Measurements from ENCODE around the gene PGM3.
"Not testable (repeated sequence)": the region's sequence is repeated elsewhere in the genome, so short reads cannot be mapped to it uniquely, and the experiment has no call there.

Gene PGM3

DNA sequence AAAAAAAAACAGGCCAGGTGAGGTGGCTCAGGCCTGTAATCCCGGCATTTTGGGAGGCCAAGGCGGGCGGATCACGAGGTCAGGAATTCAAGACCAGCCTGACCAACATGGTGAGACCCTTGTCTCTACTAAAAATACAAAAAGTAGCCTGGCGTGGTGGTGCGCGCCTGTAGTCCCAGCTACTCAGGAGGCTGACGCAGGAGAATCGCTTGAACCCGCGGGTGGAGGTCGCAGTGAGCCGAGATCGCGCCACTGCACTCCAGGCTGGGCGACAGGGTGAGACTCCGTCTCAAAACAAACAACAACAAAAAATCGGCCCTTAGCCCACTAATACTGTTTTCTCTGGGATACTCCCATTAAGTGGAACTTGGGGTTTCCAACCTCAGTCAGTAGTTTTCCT, 1.1 kb downstream of the PGM3 start:
- intact Hi-C loops (cut with DNase I): loop anchor here (5.0 kb wide), 1 partner anchor 125 kb away; the partner anchor contains the start of genes DOP1A and UBE3D

DNA sequence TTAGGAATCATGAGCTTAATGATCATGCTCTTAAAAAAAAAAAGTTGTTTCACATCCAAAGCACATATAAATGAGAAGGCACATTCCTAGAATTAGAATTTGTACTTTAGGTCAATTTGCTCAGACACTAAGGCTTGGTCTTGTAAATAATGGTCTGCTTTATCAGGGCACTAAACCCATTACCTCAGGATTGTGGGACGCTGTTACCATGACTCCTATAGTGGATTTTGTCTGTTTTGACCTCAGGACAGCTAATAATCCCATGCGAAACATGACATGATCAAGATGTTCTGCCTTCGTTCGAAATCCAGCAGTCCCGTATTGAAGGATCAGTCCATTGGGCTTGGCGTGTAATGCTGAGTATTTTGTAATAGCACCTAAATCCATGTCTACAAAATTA, 2.4 kb downstream of the PGM3 start:
- DNase-seq: no peak
- intact Hi-C loops (cut with DNase I): loop anchor here (5.0 kb wide), 1 partner anchor 123 kb away; the partner anchor contains the start of genes DOP1A and UBE3D

More for the DNA sequence above, 1.1 kb downstream of the PGM3 start:
- not testable (repeated sequence) for DNase-seq

DNA sequence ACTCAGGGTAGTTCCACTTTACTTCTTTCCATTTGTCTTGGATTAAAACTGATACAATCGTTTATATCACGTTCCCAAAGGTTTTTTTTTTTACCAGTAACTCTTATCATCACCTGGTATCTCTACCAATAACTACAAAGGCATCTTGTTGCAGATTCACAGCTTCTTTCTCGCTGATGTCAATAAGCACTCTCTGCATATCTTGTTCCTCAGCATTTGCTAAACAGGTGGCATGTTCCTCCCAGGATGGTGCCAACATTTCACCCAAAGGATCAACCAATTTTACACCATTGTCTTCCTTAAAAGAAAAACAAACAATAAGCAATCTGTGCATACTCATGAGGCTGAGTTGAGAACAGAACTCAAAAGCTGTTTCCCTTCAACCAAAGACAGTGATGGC, 4.6 kb downstream of the PGM3 start:
- intact Hi-C loops (cut with DNase I): no loop called here
- DNase-seq: no peak

DNA sequence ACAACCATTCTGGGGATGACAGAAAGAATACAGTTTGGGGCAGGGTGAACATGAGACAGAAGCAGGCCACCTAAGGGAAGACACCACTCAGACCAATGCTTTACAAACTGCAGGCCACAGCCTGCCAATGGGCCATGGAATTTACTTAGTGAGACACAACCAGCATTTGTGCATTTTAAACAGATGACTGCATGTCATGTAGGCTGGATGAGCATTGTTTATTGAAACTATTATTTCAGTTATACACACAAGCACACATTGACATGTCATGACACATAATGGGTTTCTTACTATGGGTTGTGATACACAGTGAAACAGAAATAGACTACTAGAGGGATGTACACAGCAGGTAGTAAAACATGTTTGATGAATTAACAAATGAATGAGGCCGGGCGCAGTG, 8.0 kb downstream of the PGM3 start:
- DNase-seq: no peak
- intact Hi-C loops (cut with DNase I): no loop called here

DNA sequence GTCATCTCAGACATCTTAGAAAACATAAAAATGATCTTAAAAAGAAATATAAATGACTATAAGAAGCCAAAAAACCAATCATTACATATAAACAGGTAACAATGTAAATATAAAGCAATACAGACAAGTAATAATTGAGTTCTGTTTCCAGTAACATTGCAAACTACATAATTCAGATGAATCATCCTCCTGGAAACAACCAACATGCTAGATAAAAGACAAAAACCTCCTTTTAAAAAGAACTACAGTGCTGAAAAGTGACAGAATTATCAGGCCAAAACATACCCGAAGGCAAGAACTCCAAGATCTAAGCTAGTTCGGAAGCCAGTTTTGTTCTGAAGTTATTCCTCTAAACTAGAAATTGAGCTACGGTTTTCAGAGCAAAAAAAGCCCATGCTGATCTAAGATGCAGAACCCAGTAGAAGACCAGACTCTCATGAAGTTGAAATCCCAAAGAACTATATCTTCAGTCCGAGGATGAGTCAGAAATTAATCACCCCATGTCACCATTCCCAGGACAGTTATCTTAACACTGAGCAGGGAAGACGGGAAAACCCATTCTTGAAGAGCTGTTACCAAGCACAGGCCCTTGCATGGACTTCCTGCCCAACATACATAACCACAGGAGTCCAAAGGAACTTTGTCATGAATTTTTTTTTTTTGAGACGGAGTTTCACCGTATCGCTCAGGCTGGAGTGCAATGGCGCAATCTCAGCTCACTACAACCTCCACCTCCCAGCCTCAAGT, 9.8 kb downstream of the PGM3 start:
- DNase-seq: no peak
- intact Hi-C loops (cut with DNase I): no loop called here

DNA sequence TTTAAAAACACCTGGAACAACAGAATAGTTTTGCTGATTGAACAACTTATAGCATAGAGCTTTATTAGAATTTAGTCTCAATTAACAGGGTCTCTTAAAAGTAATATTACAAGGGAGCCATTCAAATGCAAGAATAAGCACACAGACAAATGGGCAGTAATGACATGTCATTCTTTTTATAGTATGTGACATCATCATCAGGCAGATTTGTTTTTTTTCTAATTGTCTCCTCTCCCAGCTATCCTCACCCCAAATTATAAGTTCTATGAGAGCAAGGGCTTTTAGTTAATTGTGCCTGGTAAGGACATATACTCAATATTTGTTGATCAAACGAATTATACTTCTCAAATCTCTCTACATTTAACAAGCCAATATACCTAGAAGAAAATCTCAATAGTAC, 11.0 kb downstream of the PGM3 start:
- intact Hi-C loops (cut with DNase I): no loop called here
- no peak for DNase-seq

DNA sequence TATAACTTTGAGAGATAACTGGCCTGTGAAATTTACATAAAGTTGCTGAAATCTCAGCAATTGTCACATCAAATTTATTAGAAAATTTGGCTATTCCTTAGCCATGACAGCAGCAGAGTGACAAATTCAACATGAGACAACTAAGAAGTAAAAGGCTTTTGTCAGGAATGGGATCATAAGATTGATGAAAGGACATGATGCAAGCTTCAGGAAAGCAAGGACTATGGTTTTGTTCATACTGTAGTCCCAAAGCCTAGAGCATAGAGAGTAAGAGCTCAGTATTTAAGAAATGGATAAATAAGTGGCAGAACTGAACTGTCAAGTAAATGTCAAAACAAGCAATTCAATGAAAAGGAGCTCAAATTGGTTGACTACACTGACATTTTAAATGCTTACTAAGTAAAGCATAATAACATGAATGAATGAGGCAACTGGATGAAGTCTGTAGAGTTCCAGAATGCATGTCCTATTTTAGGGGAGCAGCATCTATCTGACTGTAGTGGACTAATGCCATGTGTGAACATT, 12.6 kb downstream of the PGM3 start:
- intact Hi-C loops (cut with DNase I): no loop called here
- DNase-seq: no peak

DNA sequence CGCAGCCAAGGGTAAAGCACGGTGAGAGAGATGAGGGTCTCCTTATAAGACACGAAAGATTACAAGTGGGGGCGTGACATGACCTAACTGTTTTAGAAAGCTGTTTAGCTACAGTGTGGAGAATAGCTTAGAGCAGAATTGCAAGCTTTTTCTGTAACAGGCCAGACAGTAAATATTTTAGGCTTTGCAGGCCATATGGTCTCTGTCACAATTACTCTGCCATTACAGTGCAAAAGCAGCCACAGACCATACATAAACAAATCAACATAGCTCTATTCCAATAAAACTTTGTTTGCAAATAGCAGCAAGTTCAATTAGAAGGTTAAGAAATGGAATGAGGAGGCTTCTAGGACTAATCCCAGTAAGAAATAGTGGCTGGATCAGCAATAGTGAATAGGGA, 16.8 kb downstream of the PGM3 start:
- intact Hi-C loops (cut with DNase I): no loop called here
- no peak for DNase-seq

DNA sequence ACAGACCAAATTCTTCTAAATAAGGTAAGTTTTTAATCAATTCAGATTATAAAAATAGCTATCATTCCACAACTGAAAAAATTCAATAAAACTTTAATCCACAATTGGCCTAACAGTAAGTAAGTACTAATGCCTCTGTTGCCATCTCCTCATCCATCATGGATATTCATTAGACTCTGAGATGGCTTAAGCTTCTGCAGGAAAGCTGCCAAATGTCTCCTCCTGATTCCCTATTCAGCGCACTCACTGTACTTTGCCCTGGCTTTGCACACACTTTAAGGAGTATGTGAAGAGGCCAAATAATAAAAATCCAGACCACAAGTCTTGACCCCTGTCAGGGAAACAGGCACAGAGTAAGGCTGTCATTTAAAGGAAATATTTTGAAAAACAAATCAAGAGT, 23.6 kb downstream of the PGM3 start:
- intact Hi-C loops (cut with DNase I): no loop called here
- DNase-seq: peak in 1 of 42 donors; percentile 45

DNA sequence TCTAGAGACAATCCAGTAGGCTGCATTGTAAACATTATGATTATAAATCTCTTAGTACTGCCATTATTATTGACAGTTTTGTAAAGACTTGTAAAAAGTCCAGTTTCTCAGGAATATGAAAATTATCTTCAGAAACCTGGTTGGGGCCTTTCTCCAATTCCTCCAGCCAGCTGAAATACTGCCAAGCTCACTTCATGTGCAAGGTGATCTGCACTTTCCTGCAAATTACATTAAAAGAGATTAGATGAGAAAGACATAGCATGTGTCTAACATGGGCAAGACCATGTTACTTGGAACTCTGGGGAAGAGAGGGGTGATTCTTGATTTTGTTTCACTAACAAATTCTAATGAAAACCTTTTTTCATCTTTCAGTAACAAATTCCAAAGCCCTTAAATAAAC, 24.0 kb downstream of the PGM3 start:
- intact Hi-C loops (cut with DNase I): no loop called here

DNA sequence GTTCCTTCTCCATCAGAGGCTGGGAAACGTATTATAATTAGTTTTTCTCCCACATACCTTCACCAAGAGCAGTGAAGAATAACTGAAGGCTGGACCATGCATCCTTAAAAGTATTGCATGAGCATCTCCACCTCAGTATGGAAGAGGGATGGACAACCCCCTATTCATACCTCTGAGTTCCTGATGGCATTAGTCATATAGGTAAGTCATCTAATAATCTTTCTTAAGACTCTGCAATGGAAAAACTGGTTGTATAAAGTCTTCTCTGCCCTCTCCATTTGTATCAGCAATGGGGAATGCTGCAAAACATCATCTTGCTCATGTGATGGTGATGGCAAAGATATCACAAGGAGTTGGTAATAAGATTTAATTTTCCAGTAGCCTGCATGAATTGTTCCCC, 24.5 kb downstream of the PGM3 start:
- DNase-seq: no peak
- intact Hi-C loops (cut with DNase I): no loop called here

More for the DNA sequence above, 24.0 kb downstream of the PGM3 start:
- DNase-seq: no peak

DNA sequence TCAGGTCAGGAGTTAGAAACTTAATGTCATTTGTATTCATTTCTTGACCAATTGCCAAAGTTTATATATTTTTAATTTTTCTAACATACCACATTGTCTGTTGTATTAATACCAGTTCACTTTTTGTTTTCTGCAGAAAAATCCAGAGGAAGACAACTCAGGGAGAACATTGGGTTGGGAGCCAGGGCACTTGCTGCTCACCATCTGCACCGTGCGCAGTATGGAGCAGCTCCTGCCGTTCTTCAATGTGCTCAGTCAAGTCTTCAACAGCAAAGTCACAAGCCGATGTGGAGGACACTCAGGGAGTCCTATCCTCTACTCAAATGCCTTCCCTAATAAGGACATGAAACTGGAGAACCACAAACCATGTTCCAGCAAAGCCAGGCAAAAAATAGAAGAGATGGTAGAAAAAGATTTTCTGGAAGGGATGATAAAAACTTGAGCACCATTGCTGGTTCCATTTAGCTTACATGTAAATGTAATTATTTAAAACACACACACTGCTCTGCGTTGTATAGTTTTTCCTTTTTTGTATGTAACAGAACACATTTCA, 25.3 kb downstream of the PGM3 start:
- intact Hi-C loops (cut with DNase I): no loop called here
- DNase-seq: no peak

DNA sequence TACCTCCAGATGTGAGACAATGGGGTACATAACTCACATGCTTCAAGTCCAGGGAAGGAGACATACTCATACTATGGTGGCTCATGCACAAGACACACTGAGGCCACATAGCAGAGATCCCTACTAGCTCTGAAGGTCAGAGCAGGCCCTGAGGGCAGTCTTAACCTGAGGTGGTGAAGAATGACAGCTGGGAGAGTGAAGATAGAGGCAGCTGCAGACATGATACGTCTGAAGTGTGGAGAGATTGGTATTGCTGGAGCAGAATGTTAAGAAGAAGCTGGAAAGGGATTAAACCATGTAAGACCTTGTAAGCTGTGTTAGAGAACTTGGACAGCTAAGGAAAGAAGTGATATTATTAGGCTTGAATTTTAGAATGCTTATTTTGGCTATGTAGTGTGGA, 32.9 kb downstream of the PGM3 start:
- intact Hi-C loops (cut with DNase I): no loop called here
- DNase-seq: no peak

DNA sequence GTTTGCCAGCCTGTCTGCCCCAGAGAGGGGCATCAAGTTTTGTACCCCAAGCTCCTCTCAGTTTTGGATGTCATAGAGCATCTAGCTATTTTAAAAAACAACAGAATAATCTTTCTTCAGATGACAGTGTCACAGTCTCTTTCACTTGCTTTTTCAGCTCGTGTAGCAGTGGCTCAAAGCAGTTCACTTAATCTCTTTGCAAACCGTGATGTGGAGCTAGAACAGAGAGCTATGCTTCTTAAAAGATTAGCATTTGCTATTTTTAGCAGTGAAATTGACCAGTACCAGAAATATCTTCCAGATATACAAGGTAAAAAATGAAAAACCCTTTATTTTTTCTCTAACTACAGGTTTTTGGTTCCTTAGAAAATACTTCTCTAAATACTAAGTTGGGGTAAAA, 37.3 kb downstream of the PGM3 start:
- no peak for DNase-seq
- intact Hi-C loops (cut with DNase I): no loop called here

DNA sequence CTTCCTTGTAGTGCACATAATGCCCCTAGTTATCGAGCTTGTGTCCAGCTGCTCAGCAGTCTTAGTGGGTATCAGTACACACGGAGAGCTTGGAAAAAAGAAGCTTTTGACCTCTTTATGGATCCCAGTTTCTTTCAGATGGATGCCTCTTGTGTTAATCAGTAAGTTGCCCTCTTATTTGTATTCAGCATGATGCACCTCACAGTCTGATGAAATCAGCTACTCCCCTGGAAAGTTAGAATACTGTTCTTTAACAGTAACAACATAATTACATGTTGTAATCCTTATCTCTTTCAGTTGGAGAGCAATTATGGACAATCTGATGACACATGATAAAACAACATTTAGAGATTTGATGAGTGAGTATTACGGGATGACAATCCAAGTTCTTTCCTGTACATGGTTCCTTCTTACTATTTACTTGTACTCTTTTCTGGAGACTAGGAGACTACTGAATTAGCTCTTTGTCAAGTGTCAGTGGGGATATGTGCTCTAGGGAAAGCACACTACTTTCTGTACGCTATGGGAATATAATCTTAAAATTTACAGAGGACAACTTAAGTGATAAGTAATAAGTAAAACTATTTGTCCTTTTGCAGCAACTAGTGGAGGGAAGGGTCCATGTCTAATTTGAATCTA, 39.1 kb downstream of the PGM3 start:
- no peak for DNase-seq
- intact Hi-C loops (cut with DNase I): no loop called here

DNA sequence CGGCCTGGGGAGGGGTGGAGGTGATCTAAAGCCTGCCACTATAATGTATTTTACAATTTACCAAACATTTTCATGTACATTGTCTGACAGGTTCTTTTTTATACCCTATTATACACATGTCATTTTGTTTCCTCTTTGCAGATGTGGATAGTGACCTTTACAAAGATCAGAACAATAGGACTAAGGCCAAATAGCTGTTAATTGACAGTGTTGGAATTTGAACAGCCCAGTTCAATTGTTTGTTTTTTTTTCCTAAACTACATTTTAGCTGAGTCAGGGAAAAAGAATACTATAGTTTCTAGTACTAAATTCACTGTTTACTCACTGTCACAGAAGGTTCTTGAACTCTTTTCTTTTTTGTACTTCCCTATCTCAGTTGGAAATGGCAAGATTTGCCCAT, 40.2 kb downstream of the PGM3 start:
- DNase-seq: no peak
- intact Hi-C loops (cut with DNase I): no loop called here

DNA sequence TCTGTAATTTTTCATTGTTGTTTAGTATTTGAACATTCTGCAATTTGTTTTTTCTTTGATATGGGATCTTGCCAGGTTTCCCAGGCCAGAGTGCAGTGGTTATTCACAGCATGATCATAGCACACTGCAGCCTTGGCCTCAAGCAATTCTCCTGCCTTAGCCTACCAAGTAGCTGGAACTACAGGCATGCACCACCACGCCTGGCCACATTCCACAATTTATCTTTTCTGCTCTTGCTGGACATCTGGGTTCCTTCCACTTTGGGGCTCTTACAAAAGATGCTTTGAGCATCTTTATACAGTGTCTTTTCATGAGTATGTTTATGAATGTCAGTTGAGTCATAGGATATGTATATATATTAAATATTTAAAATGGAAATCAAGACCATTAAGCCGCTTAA, 42.0 kb downstream of the PGM3 start:
- no peak for DNase-seq
- intact Hi-C loops (cut with DNase I): no loop called here

DNA sequence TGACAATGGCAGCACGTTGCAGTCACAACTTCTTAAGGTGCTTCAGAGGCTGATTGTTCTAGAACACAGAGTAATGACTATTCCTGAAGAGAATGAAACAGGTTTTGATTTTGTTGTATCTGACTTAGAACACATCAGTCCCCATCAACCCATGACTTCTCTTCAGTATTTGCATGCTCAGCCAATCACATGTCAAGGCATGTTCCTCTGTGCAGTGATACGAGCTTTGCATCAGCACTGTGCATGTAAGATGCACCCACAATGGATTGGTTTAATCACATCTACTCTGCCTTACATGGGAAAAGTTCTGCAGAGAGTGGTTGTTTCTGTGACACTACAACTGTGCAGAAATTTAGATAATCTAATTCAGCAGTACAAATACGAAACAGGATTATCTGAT, 54.3 kb downstream of the PGM3 start:
- intact Hi-C loops (cut with DNase I): no loop called here
- DNase-seq: no peak

DNA sequence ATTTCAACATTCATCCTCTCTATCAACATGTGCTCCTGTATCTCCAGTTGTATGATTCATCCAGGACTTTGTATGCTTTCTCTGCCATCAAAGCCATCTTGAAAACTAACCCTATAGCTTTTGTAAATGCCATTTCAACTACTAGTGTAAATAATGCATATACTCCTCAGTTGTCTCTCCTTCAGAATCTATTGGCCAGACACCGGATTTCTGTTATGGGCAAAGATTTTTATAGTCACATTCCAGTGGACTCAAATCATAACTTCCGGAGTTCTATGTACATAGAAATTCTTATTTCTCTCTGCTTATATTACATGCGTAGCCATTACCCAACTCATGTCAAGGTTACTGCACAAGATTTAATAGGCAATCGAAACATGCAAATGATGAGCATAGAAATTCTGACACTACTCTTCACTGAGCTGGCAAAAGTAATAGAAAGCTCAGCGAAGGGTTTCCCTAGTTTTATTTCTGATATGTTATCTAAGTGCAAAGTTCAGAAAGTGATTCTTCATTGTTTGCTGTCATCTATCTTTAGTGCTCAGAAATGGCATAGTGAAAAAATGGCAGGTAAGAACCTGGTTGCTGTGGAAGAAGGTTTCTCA, 54.8 kb downstream of the PGM3 start:
- intact Hi-C loops (cut with DNase I): no loop called here

DNA sequence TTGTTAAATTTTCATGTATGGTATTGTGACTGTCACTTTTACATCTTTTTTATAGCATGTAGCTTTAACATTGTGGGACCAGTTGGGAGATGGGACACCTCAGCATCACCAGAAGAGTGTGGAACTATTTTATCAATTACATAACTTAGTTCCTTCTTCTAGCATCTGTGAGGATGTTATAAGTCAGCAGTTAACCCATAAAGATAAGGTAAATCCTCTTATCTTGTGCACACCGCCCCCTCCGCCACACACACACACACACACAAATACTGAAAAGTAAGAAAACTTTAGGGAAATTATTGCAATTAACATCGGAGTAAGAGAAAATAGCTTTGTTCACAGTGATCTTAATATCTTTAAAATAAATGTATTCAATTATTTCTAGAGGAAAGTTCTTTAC, 60.9 kb downstream of the PGM3 start:
- no peak for DNase-seq
- intact Hi-C loops (cut with DNase I): no loop called here

More for the DNA sequence above, 54.8 kb downstream of the PGM3 start:
- DNase-seq: no peak
